Tibial nerve (tissue), 3 donors: ENCODE measurements around the gene PRKCZ.

Experiments used
- CTCF ChIP-seq, 5 experiments: fragments of 200-600 bp in 3 of 5; fragments of 450-650 bp in 2 of 5; sonication (generic) in 3 of 5; IDR thresholded peaks; one replicate each; pipeline ENCODE4 v1.5.1; 2016 to 2019; ENCODE audit warnings: antibody characterized with exemption in 5 of 5, mild to moderate bottlenecking in 3 of 5, moderate library complexity in 2 of 5
- POLR2A ChIP-seq, 2 donors: fragments of 450-650 bp; IDR thresholded peaks; one replicate each; pipeline ENCODE4 v1.6.1; 2017; ENCODE audit warnings: antibody characterized with exemption in 2 of 2, mild to moderate bottlenecking in 2 of 2, moderate library complexity in 2 of 2

GRCh38 chr1:2019172-2019543 is 31.1 kb upstream of the PRKCZ start, which contains the start of gene GABRD:
- no peak for TF ChIP-seq CTCF (IDR thresholded peaks at IDR 0.05)
- no peak for TF ChIP-seq POLR2A (IDR thresholded peaks at IDR 0.05)
